ENCODE results near the gene LANCL2. TPM values are rescaled to one million over a fixed set of nuclear protein-coding genes. Genes with fewer than 3 reads are reported as not detected.
A peak's percentile ranks its signal among the peaks of the same experiment; 100 is the strongest.

LANCL2 gene
- total RNA-seq, 1 donor from 2014 or later, result 18.5 TPM

DNA sequence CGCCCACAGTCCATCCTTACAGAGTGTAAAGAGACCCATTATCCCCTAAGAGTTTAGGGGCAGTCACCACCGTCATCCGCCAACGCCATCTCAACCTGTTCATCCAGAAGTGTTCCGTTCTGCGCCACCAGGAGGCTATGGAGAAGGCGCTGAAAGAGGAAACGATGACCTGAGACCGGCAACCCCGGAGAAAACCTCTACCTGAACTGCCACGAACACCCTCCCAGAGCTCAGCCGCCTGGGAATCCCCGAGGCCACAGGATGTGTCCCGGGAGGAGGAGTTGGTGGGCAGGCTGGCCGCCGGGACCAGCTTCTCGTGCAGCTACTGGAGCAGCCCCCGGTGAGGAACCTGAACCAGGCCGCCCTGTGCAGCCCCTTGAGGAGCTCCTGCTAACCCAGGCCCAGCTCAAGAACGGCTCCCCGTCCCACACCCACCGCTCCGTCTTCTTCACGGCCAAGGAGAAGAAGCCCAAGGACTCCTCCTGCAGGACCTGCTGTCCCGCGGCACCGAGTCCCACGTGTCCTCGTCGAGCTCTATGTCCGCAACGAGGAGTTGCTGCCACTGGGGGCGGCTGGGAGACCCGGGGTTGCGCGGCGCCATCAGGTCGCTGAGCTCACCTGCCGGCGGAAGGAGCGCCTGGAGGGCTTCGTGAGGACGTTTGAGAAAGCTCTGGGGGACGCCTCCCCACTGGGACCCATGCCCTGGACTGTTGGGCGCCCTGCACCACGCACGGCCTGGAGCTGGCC, 21.1 kb upstream of the LANCL2 start:
- H3K9me3 Mint-ChIP-seq, result peaks cover 7% of the 10 kb centered on the region
- no peaks in the 10 kb centered on the region for H3K27me3 Mint-ChIP-seq (ENCODE audit: low read depth)
- no peak for DNase-seq (ENCODE audit: low spot score in 2 of 2, unreplicated experiment in 2 of 2)
- H3K4me1 Mint-ChIP-seq, result peaks cover 1% of the 10 kb centered on the region
- TF ChIP-seq, protein P1, sequence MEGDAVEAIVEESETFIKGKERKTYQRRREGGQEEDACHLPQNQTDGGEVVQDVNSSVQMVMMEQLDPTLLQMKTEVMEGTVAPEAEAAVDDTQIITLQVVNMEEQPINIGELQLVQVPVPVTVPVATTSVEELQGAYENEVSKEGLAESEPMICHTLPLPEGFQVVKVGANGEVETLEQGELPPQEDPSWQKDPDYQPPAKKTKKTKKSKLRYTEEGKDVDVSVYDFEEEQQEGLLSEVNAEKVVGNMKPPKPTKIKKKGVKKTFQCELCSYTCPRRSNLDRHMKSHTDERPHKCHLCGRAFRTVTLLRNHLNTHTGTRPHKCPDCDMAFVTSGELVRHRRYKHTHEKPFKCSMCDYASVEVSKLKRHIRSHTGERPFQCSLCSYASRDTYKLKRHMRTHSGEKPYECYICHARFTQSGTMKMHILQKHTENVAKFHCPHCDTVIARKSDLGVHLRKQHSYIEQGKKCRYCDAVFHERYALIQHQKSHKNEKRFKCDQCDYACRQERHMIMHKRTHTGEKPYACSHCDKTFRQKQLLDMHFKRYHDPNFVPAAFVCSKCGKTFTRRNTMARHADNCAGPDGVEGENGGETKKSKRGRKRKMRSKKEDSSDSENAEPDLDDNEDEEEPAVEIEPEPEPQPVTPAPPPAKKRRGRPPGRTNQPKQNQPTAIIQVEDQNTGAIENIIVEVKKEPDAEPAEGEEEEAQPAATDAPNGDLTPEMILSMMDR (IDR thresholded peaks at IDR 0.05; ENCODE audit: unreplicated experiment), result no peak
- no peak overlapping the region for H3K4me3 Mint-ChIP-seq
- H3K36me3 Mint-ChIP-seq, result no peaks in the 10 kb centered on the region
- no peak overlapping the region for H3K27ac Mint-ChIP-seq

DNA sequence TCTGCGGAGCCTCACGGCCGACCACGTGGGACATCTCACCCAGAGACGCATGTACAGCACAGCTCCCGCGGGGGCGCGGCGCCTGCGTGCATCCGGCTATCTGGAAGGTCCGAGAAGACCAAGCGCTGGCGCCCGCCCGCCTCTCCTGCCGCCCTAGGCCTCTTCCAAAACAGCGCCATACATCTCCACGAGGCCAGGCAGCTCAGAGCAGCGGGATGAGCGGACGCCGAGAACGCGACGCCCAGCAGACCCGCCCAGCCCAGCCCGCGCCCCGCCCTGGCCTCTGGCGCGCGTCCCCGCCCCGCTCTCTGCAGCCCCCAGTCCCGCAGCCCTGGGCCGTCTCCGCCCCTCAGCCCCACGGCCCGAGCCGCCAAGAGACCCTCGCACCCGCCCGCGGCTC, 20.3 kb upstream of the LANCL2 start:
- peaks cover 3% of the 10 kb centered on the region for H3K4me1 Mint-ChIP-seq
- no peak overlapping the region for H3K4me3 Mint-ChIP-seq
- no peaks in the 10 kb centered on the region for H3K27me3 Mint-ChIP-seq (ENCODE audit: low read depth)
- no peaks in the 10 kb centered on the region for H3K36me3 Mint-ChIP-seq
- H3K27ac Mint-ChIP-seq, result no peak overlapping the region
- H3K9me3 Mint-ChIP-seq, result peaks cover 7% of the 10 kb centered on the region
- DNase-seq (ENCODE audit: low spot score in 2 of 2, unreplicated experiment in 2 of 2), result no peak
- TF ChIP-seq, protein P1 (IDR thresholded peaks at IDR 0.05; ENCODE audit: unreplicated experiment), result no peak

DNA sequence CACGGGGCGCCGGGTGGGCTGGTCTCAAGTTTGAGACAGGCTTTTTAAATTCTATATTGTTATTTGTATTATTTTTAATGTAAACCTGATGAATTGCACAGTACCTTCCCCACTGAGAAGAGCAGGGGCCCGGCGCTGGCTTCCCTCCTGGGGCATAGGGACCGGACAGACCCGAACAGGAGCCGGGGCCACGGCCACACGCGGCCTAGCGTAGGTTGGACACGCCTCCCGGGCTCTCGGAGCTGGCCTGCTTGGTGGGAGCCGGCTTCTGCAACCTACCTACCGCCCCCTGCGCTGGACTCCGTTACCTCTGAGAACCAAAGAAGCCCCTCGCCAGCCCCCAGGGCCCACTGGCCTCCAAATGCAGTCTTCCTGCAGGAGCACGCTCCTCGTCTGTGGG, 19.8 kb upstream of the LANCL2 start:
- H3K36me3 Mint-ChIP-seq, result no peaks in the 10 kb centered on the region
- peaks cover 3% of the 10 kb centered on the region for H3K4me1 Mint-ChIP-seq
- no peak overlapping the region for H3K4me3 Mint-ChIP-seq
- H3K27ac Mint-ChIP-seq, result no peak overlapping the region
- H3K27me3 Mint-ChIP-seq (ENCODE audit: low read depth), result no peaks in the 10 kb centered on the region
- TF ChIP-seq, protein P1 (IDR thresholded peaks at IDR 0.05; ENCODE audit: unreplicated experiment), result no peak
- no peak for DNase-seq (ENCODE audit: low spot score in 2 of 2, unreplicated experiment in 2 of 2)
- H3K9me3 Mint-ChIP-seq, result peaks cover 7% of the 10 kb centered on the region

DNA sequence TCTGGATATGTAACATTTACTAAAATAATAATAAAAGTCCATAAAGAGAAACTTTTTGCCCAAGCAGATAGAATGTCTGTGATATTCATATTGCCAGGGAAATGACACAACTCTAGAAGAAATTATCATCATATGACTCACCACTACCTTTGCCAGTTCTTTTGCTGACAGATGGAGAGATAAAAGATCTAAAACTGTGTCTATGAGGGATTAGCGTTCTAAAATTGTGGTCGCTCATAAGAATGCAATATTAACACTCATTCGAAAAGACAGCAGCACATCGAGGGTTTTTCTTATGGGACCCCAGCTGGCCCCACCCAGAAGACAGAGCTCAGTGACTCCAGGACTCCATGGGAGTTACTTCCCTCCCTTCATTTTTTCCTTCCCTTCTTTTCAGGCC, 16.6 kb upstream of the LANCL2 start:
- H3K4me1 Mint-ChIP-seq, result peaks cover 3% of the 10 kb centered on the region
- H3K36me3 Mint-ChIP-seq, result no peaks in the 10 kb centered on the region

DNA sequence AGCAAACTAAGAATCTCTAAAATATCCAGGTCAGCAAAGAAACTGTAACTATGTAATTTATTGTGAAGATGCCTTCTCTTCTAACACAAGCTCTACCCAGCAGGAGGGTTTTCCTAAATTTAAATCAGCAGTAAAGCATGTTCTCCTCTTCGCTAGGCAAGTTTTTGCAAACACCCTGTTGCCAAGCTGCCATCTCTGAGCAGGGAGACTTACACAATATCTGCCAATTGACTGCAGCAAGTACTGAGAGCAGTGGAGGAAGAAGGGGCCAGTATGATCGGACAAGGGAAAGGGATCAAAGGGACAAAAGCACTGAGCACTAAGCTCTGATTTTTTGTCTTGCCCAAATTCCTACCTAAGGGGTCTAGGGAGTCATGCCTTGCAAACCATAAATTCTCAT, 16.0 kb upstream of the LANCL2 start:
- peak overlapping the region; percentile 68 for H3K27ac Mint-ChIP-seq

More for the DNA sequence above, 16.6 kb upstream of the LANCL2 start:
- Mint-ChIP-seq H3K4me3 (no peak overlapping the region), H3K27me3 (ENCODE audit: low read depth) (no peaks in the 10 kb centered on the region), H3K9me3 (peaks cover 7% of the 10 kb centered on the region), H3K27ac (peak overlapping the region; percentile 21)
- no peak for DNase-seq (ENCODE audit: low spot score in 2 of 2, unreplicated experiment in 2 of 2)
- TF ChIP-seq, protein P1 (IDR thresholded peaks at IDR 0.05; ENCODE audit: unreplicated experiment), result no peak

More for the DNA sequence above, 16.0 kb upstream of the LANCL2 start:
- Mint-ChIP-seq H3K27me3 (ENCODE audit: low read depth) (no peaks in the 10 kb centered on the region), H3K4me3 (no peak overlapping the region), H3K36me3 (no peaks in the 10 kb centered on the region), H3K4me1 (peaks cover 3% of the 10 kb centered on the region), H3K9me3 (peaks cover 7% of the 10 kb centered on the region)
- no peak for DNase-seq (ENCODE audit: low spot score in 2 of 2, unreplicated experiment in 2 of 2)
- TF ChIP-seq, protein P1 (IDR thresholded peaks at IDR 0.05; ENCODE audit: unreplicated experiment), result no peak

All from mesothelial cell of epicardium (in vitro differentiated cells).